HG03571 (cell line): Measurements from ENCODE around the gene CD44.

Experiments
- ATAC-seq: cut with Tn5 transposase; IDR thresholded peaks from one replicate; pipeline ENCODE4 v1.9.1; 2021; ENCODE audit not compliant: unreplicated experiment

Gene CD44

GRCh38 chr11:35173011-35173511, 34.1 kb downstream of the CD44 start:
- ATAC-seq, result peak; percentile 60

- peak; percentile 39 for ATAC-seq
Observed at GRCh38 chr11:35173616-35174566, 34.9 kb downstream of the CD44 start.

- ATAC-seq, result no peak
Observed at GRCh38 chr11:35174666-35175065, 35.7 kb downstream of the CD44 start.

- ATAC-seq, result no peak
Observed at GRCh38 chr11:35177370-35177769, 38.4 kb downstream of the CD44 start.

GRCh38 chr11:35178067-35178805, 39.3 kb downstream of the CD44 start:
- ATAC-seq, result no peak

- ATAC-seq, result no peak
Observed at GRCh38 chr11:35178873-35179272, 39.9 kb downstream of the CD44 start.

GRCh38 chr11:35179466-35180135, 40.6 kb downstream of the CD44 start:
- no peak for ATAC-seq

- no peak for ATAC-seq
Observed at GRCh38 chr11:35180317-35181233, 41.6 kb downstream of the CD44 start.

- ATAC-seq, result no peak
Observed at GRCh38 chr11:35182317-35182939, 43.5 kb downstream of the CD44 start.

GRCh38 chr11:35183326-35183925, 44.5 kb downstream of the CD44 start:
- ATAC-seq, result no peak

GRCh38 chr11:35185696-35186095, 46.7 kb downstream of the CD44 start:
- ATAC-seq, result no peak

GRCh38 chr11:35187996-35188395, 49.0 kb downstream of the CD44 start:
- no peak for ATAC-seq

- no peak for ATAC-seq
Observed at GRCh38 chr11:35190804-35191348, 51.9 kb downstream of the CD44 start.

GRCh38 chr11:35192347-35192746, 53.4 kb downstream of the CD44 start:
- no peak for ATAC-seq

- ATAC-seq, result no peak
Observed at GRCh38 chr11:35193767-35194166, 54.8 kb downstream of the CD44 start.

- ATAC-seq, result no peak
Observed at GRCh38 chr11:35197292-35197691, 58.3 kb downstream of the CD44 start.

- ATAC-seq, result no peak
Observed at GRCh38 chr11:35200811-35201341, 61.9 kb downstream of the CD44 start.

GRCh38 chr11:35204614-35205013, 65.6 kb downstream of the CD44 start:
- ATAC-seq, result no peak

- ATAC-seq, result no peak
Observed at GRCh38 chr11:35206616-35207015, 67.6 kb downstream of the CD44 start.
